HepG2 (cell line): Measurements from ENCODE around the gene MYL12B. TPM values are rescaled to one million over a fixed set of nuclear protein-coding genes. Genes with fewer than 3 reads are reported as not detected.

Source experiments
- ARHGAP35 ChIP-seq: sonication (generic); formaldehyde crosslinking; IDR thresholded peaks from 2 replicates; pipeline ENCODE4 v1.9.0; 2022; ENCODE audit warnings: mild to moderate bottlenecking, inconsistent platforms, moderate library complexity, missing genetic modification reagents, borderline replicate concordance
- ATF7-NPFF ChIP-seq: sonication (generic); formaldehyde crosslinking; IDR thresholded peaks from 2 replicates; pipeline ENCODE4 v1.8.1; 2023; ENCODE audit warnings: mild to moderate bottlenecking, low read depth, missing genetic modification reagents, moderate library complexity
- BORCS8-MEF2B ChIP-seq: sonication (generic); formaldehyde crosslinking; IDR thresholded peaks from 2 replicates; pipeline ENCODE4 v1.8.0; 2022; ENCODE audit warnings: mild to moderate bottlenecking, missing genetic modification reagents
- FOXK1 ChIP-seq: sonication (generic); formaldehyde crosslinking; IDR thresholded peaks from 2 replicates; pipeline ENCODE4 v1.4.0; 2020; ENCODE audit warnings: low read depth, missing genetic modification reagents, borderline replicate concordance
- HNRNPL ChIP-seq: fragments of 200-400 bp; formaldehyde crosslinking; IDR thresholded peaks from 2 replicates; pipeline ENCODE4 v1.6.1; 2017; ENCODE audit warnings: mild to moderate bottlenecking, low read depth, low read length
- HNRNPLL ChIP-seq: fragments of 200-400 bp; formaldehyde crosslinking; IDR thresholded peaks from 2 replicates; pipeline ENCODE4 v1.6.1; 2017; ENCODE audit warnings: mild to moderate bottlenecking, low read depth, low read length; ENCODE audit not compliant: poor library complexity, severe bottlenecking
- KDM5A ChIP-seq: fragments of 200-600 bp; sonication (generic); IDR thresholded peaks from 2 replicates; pipeline ENCODE4 v1.7.0; 2018; ENCODE audit warnings: antibody characterized with exemption, mild to moderate bottlenecking, low read length, borderline replicate concordance
- MBD4 ChIP-seq: IDR thresholded peaks from 2 replicates; pipeline ENCODE4 v1.6.1; 2012; ENCODE audit warnings: low read length, inconsistent platforms, borderline replicate concordance
- NCOA1 ChIP-seq: sonication (generic); formaldehyde crosslinking; IDR thresholded peaks from 2 replicates; pipeline ENCODE4 v1.9.0; 2021; ENCODE audit warnings: missing genetic modification reagents
- NFE2L2 ChIP-seq: fragments of 150-350 bp; IDR thresholded peaks from 2 replicates; pipeline ENCODE4 v1.6.1; 2014; ENCODE audit warnings: low read length
- NR2F2 ChIP-seq: IDR thresholded peaks from 2 replicates; pipeline ENCODE4 v1.6.1; 2012; ENCODE audit warnings: low read depth, inconsistent platforms, borderline replicate concordance
- SRSF1 ChIP-seq: fragments of 200-400 bp; formaldehyde crosslinking; optimal IDR thresholded peaks from 2 replicates; pipeline ENCODE3; 2017; ENCODE audit warnings: mild to moderate bottlenecking, low read depth, low read length, moderate library complexity
- THAP11 ChIP-seq: IDR thresholded peaks from 2 replicates; pipeline ENCODE4 v1.6.1; 2016; ENCODE audit warnings: missing biosample characterization, missing genetic modification reagents
- ZBTB3 ChIP-seq: sonication (generic); formaldehyde crosslinking; IDR thresholded peaks from 2 replicates; pipeline ENCODE4 v1.4.0; 2020; ENCODE audit warnings: low read depth, mild to moderate bottlenecking, moderate library complexity, missing genetic modification reagents, borderline replicate concordance
- ZNF234 ChIP-seq: sonication (generic); formaldehyde crosslinking; conservative IDR thresholded peaks from 2 replicates; pipeline ENCODE4 v1.5.1; 2020; ENCODE audit warnings: mild to moderate bottlenecking, missing genetic modification reagents
- ZNF3 ChIP-seq: IDR thresholded peaks from 2 replicates; pipeline ENCODE4 v1.7.0; 2017; ENCODE audit warnings: inconsistent platforms
- ZNF333 ChIP-seq: sonication (generic); formaldehyde crosslinking; IDR thresholded peaks from 2 replicates; pipeline ENCODE4 v1.4.0; 2020; ENCODE audit warnings: mild to moderate bottlenecking, missing genetic modification reagents, borderline replicate concordance
- ZNF34 ChIP-seq: sonication (generic); formaldehyde crosslinking; IDR thresholded peaks from 2 replicates; pipeline ENCODE4 v1.4.0; 2020; ENCODE audit warnings: mild to moderate bottlenecking, missing genetic modification reagents, borderline replicate concordance
- ZNF572 ChIP-seq: sonication (generic); formaldehyde crosslinking; IDR thresholded peaks from 2 replicates; pipeline ENCODE4 v1.5.1; 2020; ENCODE audit warnings: mild to moderate bottlenecking, missing genetic modification reagents
- ZNF615 ChIP-seq: sonication (generic); formaldehyde crosslinking; IDR thresholded peaks from 2 replicates; pipeline ENCODE4 v1.5.0; 2020; ENCODE audit warnings: mild to moderate bottlenecking, missing genetic modification reagents, borderline replicate concordance
- polyA plus RNA-seq, 8 experiments: library from polyadenylated mRNA; depleted of rRNA in 3 of 8; stranded (reverse) in 7 of 8; unstranded in 1 of 8; fragments of >200 nt; fragmentation: Illumina TruSeq in 4 of 8; extraction: Trizol in 4 of 8; gene quantifications; 2 replicates each; pipeline versions ENCODE4 v1.2.1 to v1.2.3, GENCODE V29; 2011 to 2016; ENCODE audit warnings: low read depth in 4 of 8, missing spikeins in 1 of 8, mixed read lengths in 1 of 8; ENCODE audit not compliant: insufficient read depth in 1 of 8
- total RNA-seq, 5 experiments: library from RNA; depleted of rRNA; stranded (reverse); fragments of >200 nt; fragmentation: Illumina TruSeq; extraction: Trizol; gene quantifications; 2 replicates each; pipeline ENCODE4 v1.2.3, GENCODE V29; 2016; ENCODE audit warnings: low read depth in 1 of 5
- TF ChIP-seq, protein P1 (sequence below): sonication (generic); formaldehyde crosslinking; IDR thresholded peaks from 2 replicates; pipeline ENCODE4 v1.4.0; 2020; ENCODE audit warnings: missing genetic modification reagents
- TF ChIP-seq, protein P2 (sequence below): sonication (generic); formaldehyde crosslinking; IDR thresholded peaks from 2 replicates; pipeline ENCODE4 v1.8.1; 2023; ENCODE audit warnings: mild to moderate bottlenecking, missing genetic modification reagents
- TF ChIP-seq, protein P3 (sequence below): sonication (generic); formaldehyde crosslinking; IDR thresholded peaks from 2 replicates; pipeline ENCODE4 v1.5.0; 2020; ENCODE audit warnings: missing genetic modification reagents, mild to moderate bottlenecking, borderline replicate concordance
- TF ChIP-seq, protein P4 (sequence below): sonication (generic); formaldehyde crosslinking; IDR thresholded peaks from 2 replicates; pipeline ENCODE4 v1.5.0; 2020; ENCODE audit warnings: missing genetic modification reagents, mild to moderate bottlenecking, borderline replicate concordance

MYL12B gene
- total and polyA plus RNA-seq, 2 of the 13 experiments (the other 11 are each of a cell fraction or from before 2014, with no cell fraction given) = 265 to 340 TPM

DNA sequence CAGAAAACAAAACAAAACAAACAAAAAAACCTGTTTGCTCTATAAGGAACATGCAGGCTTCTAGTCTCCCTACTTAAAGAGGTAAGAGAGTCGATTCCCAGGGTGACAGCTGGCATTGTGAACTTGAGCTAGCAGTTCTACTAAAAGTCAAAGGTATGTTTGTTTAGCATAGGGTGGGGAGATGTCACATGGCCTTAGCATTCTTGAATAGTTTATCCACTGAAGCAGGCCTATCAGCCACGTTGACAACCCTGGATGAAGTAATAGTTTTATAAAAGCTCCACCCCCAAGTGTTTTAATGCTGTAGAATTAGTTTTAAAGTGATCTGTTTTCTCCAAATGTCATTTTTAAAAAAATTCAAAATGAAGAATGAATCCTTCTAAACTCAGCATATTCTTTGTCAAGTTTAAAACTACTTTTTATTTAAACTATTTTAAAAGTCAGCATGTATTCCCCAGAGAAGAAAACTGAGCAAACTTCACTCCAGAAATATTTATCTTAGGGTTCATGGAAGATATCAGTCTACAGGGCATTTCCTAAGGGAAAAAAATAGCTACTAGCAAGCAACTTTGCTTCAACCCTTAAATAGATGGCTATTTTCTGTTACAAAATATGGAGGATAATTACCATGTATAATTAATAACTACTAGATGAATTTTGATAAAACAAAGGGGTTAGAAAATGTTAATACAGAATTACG lies 43.8 kb upstream of the MYL12B start (continued):
- TF ChIP-seq NFE2L2 (no peak), MBD4 (no peak), SRSF1 (no peak), ZNF572 (CRISPR knock-in tag) (no peak), ZNF333 (CRISPR knock-in tag) (no peak), BORCS8-MEF2B (no peak), HNRNPLL (no peak), ARHGAP35 (CRISPR knock-in tag) (no peak), ZNF615 (CRISPR knock-in tag) (no peak), ATF7-NPFF (CRISPR knock-in tag) (no peak), ZBTB3 (no peak), FOXK1 (CRISPR knock-in tag) (peak; percentile 71), HNRNPL (no peak), ZNF3 (CRISPR knock-in tag) (no peak), ZNF234 (CRISPR knock-in tag) (no peak), NR2F2 (peak; percentile 60; the same call in 1 of the 2 replicates), ZNF34 (no peak), NCOA1 (no peak), THAP11 (peak; percentile 44; the same call in 1 of the 2 replicates), KDM5A (peak; percentile 43; the same call in 1 of the 2 replicates)
- TF ChIP-seq, protein P1, sequence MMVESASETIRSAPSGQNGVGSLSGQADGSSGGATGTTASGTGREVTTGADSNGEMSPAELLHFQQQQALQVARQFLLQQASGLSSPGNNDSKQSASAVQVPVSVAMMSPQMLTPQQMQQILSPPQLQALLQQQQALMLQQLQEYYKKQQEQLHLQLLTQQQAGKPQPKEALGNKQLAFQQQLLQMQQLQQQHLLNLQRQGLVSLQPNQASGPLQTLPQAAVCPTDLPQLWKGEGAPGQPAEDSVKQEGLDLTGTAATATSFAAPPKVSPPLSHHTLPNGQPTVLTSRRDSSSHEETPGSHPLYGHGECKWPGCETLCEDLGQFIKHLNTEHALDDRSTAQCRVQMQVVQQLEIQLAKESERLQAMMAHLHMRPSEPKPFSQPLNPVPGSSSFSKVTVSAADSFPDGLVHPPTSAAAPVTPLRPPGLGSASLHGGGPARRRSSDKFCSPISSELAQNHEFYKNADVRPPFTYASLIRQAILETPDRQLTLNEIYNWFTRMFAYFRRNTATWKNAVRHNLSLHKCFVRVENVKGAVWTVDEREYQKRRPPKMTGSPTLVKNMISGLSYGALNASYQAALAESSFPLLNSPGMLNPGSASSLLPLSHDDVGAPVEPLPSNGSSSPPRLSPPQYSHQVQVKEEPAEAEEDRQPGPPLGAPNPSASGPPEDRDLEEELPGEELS = peak; percentile 69
- TF ChIP-seq, protein P2, sequence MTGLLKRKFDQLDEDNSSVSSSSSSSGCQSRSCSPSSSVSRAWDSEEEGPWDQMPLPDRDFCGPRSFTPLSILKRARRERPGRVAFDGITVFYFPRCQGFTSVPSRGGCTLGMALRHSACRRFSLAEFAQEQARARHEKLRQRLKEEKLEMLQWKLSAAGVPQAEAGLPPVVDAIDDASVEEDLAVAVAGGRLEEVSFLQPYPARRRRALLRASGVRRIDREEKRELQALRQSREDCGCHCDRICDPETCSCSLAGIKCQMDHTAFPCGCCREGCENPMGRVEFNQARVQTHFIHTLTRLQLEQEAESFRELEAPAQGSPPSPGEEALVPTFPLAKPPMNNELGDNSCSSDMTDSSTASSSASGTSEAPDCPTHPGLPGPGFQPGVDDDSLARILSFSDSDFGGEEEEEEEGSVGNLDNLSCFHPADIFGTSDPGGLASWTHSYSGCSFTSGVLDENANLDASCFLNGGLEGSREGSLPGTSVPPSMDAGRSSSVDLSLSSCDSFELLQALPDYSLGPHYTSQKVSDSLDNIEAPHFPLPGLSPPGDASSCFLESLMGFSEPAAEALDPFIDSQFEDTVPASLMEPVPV = no peak
- TF ChIP-seq, protein P3, sequence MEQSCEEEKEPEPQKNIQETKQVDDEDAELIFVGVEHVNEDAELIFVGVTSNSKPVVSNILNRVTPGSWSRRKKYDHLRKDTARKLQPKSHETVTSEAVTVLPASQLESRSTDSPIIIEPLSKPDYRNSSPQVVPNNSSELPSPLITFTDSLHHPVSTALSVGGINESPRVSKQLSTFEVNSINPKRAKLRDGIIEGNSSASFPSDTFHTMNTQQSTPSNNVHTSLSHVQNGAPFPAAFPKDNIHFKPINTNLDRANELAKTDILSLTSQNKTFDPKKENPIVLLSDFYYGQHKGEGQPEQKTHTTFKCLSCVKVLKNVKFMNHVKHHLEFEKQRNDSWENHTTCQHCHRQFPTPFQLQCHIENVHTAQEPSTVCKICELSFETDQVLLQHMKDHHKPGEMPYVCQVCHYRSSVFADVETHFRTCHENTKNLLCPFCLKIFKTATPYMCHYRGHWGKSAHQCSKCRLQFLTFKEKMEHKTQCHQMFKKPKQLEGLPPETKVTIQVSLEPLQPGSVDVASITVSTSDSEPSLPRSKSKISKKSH (CRISPR knock-in tag) = no peak
- TF ChIP-seq, protein P4, sequence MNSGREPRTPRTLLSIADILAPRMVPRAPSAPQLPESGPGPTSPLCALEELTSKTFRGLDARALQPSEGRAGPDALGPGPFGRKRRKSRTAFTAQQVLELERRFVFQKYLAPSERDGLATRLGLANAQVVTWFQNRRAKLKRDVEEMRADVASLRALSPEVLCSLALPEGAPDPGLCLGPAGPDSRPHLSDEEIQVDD (CRISPR knock-in tag) = no peak
